HG03095 (cell line): ENCODE data around the gene SLX4IP.

ENCODE experiments used
- ATAC-seq: cut with Tn5 transposase; IDR thresholded peaks from one replicate; pipeline ENCODE4 v1.9.1; 2021; ENCODE audit warnings: moderate library complexity; ENCODE audit not compliant: unreplicated experiment

SLX4IP gene

GRCh38 chr20:10428008-10428407, 7.1 kb upstream of the SLX4IP start:
- no peak for ATAC-seq

- ATAC-seq: no peak
Measured at GRCh38 chr20:10429443-10429981, 5.6 kb upstream of the SLX4IP start.

- ATAC-seq: no peak
Measured at GRCh38 chr20:10430000-10430466, 5.1 kb upstream of the SLX4IP start.

- no peak for ATAC-seq
Measured at GRCh38 chr20:10430704-10431103, 4.4 kb upstream of the SLX4IP start.

GRCh38 chr20:10432079-10432478, 3.0 kb upstream of the SLX4IP start:
- ATAC-seq: no peak

- ATAC-seq: no peak
Measured at GRCh38 chr20:10433014-10433622, 2.0 kb upstream of the SLX4IP start.

- peak; percentile 46 for ATAC-seq
Measured at GRCh38 chr20:10433623-10434466, 1.3 kb upstream of the SLX4IP start, which contains the start of gene MKKS. TSS of gene MKKS (minus strand) at chr20:10434222. CDS start at chr20:10413514, 20,708 bp downstream.

- peak; percentile 30 for ATAC-seq
Measured at GRCh38 chr20:10434467-10434831, 656 bp upstream of the SLX4IP start.

- no peak for ATAC-seq
Measured at GRCh38 chr20:10436053-10436699, 1.1 kb downstream of the SLX4IP start.

- no peak for ATAC-seq
Measured at GRCh38 chr20:10438217-10438616, 3.1 kb downstream of the SLX4IP start.

GRCh38 chr20:10443936-10444335, 8.8 kb downstream of the SLX4IP start:
- no peak for ATAC-seq

- ATAC-seq: no peak
Measured at GRCh38 chr20:10445758-10446157, 10.7 kb downstream of the SLX4IP start.

GRCh38 chr20:10447028-10447427, 11.9 kb downstream of the SLX4IP start:
- peak; percentile 97 for ATAC-seq

- no peak for ATAC-seq
Measured at GRCh38 chr20:10448270-10449156, 13.4 kb downstream of the SLX4IP start.

- ATAC-seq: no peak
Measured at GRCh38 chr20:10449270-10449669, 14.2 kb downstream of the SLX4IP start.

GRCh38 chr20:10453241-10453640, 18.1 kb downstream of the SLX4IP start:
- ATAC-seq: peak; percentile 94

- no peak for ATAC-seq
Measured at GRCh38 chr20:10454151-10454750, 19.1 kb downstream of the SLX4IP start.

- ATAC-seq: no peak
Measured at GRCh38 chr20:10461495-10461894, 26.4 kb downstream of the SLX4IP start.

- no peak for ATAC-seq
Measured at GRCh38 chr20:10462516-10462915, 27.4 kb downstream of the SLX4IP start.

- ATAC-seq: no peak
Measured at GRCh38 chr20:10463622-10464021, 28.5 kb downstream of the SLX4IP start.
